Muscle layer of colon (tissue), 2 donors: ENCODE results near the gene DST.

Experiments
- H3K27ac ChIP-seq: one replicate; pipeline ENCODE4 v1.7.0; 2013; ENCODE audit warnings: low read depth, mild to moderate bottlenecking, low read length, moderate library complexity
- H3K27me3 ChIP-seq, 2 donors: one replicate each; pipeline ENCODE4 v1.7.0; 2013; ENCODE audit warnings: low read length in 2 of 2, mild to moderate bottlenecking in 2 of 2; ENCODE audit not compliant: insufficient read depth in 2 of 2, control insufficient read depth in 1 of 2
- H3K36me3 ChIP-seq: one replicate; pipeline ENCODE4 v1.7.0; 2013; ENCODE audit warnings: mild to moderate bottlenecking, low read length; ENCODE audit not compliant: insufficient read depth
- H3K4me1 ChIP-seq: one replicate; pipeline ENCODE4 v1.7.0; 2013; ENCODE audit warnings: mild to moderate bottlenecking, low read length; ENCODE audit not compliant: insufficient read depth
- H3K4me3 ChIP-seq, 2 donors: one replicate each; pipeline ENCODE4 v1.7.0; 2013; ENCODE audit warnings: low read length in 2 of 2, low read depth in 1 of 2, mild to moderate bottlenecking in 1 of 2, moderate library complexity in 1 of 2
- H3K9ac ChIP-seq: one replicate; pipeline ENCODE4 v1.7.0; 2013; ENCODE audit warnings: low read length
- H3K9me3 ChIP-seq: one replicate; pipeline ENCODE4 v1.7.0; 2013; ENCODE audit warnings: mild to moderate bottlenecking, low read length
- donor health status: abdominal sarcoma.
- donor health status: Adenocarcinoma of cecum.

Gene DST

DNA sequence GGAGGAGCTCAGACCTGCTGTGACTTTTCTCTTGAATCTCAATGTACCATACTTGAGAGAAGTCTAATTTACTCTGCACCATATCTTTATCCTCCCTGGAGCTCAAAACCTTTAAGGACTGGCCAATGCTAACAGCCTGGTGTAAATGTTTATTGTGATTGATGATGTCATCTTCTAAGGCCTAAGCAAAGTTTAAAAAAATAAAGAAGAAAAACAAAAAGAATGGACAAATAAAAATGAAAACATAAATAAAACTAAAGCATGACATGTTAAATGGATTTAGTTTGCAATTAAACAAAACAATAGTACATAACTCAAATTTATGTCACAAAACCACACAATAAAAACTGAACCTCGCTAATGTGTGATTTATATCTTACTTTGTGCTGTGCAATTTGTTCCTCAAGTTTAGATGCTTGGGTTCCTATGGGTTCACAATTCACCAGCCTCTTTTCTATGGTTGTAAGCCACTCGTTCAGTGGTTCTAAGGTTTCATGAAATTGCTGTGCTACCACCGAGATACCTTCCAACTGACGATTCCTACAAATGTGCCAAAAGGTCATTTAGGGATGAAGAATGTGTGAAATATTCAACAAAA is 113.0 kb downstream of the DST start:
- Histone ChIP-seq H3K27ac (peak overlapping the region; percentile 12), H3K9me3 (no peaks in the 10 kb centered on the region), H3K27me3 (no peaks in the 10 kb centered on the region), H3K4me3 (no peak overlapping the region), H3K4me1 (peaks cover 70% of the 10 kb centered on the region), H3K36me3 (peaks cover 69% of the 10 kb centered on the region), H3K9ac (no peak overlapping the region)

DNA sequence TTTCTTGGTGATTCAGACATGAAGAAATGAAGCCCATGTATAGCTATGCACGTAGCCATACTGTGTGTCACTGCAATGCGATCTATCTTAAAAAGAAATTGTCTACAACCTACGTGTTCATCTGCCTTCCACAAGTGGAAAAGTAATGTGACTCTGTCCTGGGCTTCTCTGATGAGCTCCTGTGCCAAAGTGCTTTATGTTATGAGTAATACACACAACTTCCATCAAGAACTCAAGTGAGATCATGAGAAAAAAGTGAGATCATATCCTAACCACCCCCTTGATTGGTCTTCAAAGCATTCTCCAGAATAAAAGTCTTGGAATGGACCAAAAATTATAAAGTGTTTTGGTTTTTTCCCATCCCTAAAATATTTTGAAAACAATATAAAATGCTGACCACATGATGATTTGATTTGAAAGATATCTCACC is 114.3 kb downstream of the DST start:
- H3K4me3 ChIP-seq = no peak overlapping the region
- no peak overlapping the region for H3K9ac ChIP-seq
- no peaks in the 10 kb centered on the region for H3K9me3 ChIP-seq
- H3K27ac ChIP-seq = no peak overlapping the region
- peaks cover 59% of the 10 kb centered on the region for H3K36me3 ChIP-seq
- peaks cover 75% of the 10 kb centered on the region for H3K4me1 ChIP-seq
- no peaks in the 10 kb centered on the region for H3K27me3 ChIP-seq

DNA sequence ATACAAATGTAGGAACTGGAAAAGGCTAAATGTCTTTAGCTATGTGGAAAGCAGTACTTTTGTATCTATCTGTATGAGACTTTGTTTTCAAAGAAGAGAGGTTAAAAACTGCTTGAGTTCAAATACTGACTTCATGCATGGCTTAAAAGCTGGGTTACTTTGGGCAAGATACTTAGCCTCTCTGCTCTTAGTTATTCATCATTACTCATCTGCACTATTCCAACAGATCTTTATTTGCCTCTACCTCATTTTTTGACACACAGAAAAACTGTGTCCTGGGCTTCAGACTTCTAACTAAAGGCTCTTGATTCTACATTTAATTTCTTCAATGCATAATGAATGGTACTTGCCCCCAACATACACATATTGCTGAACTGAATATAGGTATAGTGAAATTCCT is 114.8 kb downstream of the DST start:
- H3K27me3 ChIP-seq = no peaks in the 10 kb centered on the region
- H3K9me3 ChIP-seq = no peaks in the 10 kb centered on the region
- H3K36me3 ChIP-seq = peaks cover 54% of the 10 kb centered on the region
- H3K27ac ChIP-seq = peak overlapping the region; percentile 19
- no peak overlapping the region for H3K4me3 ChIP-seq
- H3K4me1 ChIP-seq = peaks cover 70% of the 10 kb centered on the region
- H3K9ac ChIP-seq = no peak overlapping the region

DNA sequence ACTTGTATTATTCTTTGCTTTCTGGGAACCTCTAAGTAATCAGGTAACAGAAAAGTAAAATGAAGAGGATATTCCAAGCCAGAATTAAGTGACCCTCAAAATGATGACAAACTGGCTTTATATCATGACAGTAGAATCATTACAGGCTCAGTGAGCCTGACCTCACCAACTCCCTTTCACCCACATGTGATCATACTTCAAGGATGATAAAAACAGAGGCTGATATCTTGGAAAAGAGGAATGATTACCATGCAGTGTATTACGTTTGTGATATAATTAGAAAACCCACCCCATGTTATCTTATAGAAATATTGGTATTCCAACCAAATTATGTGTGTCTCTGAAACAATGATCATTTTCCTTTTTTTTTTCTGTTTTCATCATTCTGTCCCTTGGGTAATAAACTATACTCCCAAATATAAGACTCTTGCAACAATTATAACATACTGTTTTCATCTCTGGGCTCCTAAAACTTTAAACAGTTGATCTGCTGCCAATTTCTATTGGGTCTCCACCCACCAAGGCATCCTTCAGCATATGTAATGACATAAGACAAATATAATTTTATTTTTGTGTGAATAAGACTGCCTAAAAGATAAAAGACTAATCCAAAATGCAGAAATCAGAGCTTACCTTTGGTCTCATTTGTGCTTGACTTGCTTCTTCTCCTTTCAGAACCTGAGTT is 115.7 kb downstream of the DST start:
- Histone ChIP-seq H3K4me3 (no peak overlapping the region), H3K4me1 (peaks cover 74% of the 10 kb centered on the region), H3K9me3 (no peaks in the 10 kb centered on the region), H3K27me3 (no peaks in the 10 kb centered on the region), H3K36me3 (peaks cover 50% of the 10 kb centered on the region), H3K27ac (peak overlapping the region; percentile 83), H3K9ac (no peak overlapping the region)

DNA sequence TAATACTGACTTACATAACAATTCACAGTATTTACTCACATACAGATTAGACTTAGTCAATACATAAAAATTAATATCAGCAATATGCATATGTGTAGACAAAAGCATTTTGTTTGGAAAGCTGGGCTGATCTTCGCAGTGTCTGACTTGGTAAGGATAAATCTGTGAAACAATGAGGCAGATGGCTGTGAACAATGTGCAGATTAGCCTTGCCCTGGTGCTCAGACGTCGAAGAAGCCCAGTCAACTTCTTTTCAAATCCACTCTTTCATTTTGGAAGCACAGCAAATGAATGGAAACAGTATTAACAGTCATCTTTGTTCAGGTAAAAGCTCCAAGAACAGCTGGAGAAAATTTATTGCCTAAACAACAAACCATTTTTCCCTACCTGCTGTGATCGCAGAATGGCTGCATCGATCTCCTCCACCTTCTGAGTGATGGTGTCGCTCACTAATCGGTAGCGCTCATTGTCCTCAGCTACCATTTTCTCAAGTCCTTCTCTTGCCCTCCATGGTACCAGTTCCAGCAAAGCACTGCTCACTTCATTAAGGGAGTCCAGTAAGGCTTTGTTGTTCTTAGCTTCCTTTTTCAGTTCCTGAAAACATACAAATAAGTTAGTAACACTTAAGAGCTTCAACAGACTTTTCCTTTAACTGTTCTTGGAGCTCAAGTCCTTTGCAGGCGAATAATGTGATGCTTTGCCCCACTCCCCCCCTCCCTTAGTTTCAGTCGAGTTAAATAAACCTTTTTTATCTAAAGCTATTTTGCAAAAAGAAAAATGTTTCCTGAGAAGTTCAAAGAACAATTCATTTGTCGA is 116.5 kb downstream of the DST start:
- peaks cover 42% of the 10 kb centered on the region for H3K36me3 ChIP-seq
- H3K9ac ChIP-seq = no peak overlapping the region
- peaks cover 76% of the 10 kb centered on the region for H3K4me1 ChIP-seq
- H3K27me3 ChIP-seq = no peaks in the 10 kb centered on the region
- H3K9me3 ChIP-seq = no peaks in the 10 kb centered on the region
- peak overlapping the region; percentile 83 for H3K27ac ChIP-seq
- H3K4me3 ChIP-seq = no peak overlapping the region

DNA sequence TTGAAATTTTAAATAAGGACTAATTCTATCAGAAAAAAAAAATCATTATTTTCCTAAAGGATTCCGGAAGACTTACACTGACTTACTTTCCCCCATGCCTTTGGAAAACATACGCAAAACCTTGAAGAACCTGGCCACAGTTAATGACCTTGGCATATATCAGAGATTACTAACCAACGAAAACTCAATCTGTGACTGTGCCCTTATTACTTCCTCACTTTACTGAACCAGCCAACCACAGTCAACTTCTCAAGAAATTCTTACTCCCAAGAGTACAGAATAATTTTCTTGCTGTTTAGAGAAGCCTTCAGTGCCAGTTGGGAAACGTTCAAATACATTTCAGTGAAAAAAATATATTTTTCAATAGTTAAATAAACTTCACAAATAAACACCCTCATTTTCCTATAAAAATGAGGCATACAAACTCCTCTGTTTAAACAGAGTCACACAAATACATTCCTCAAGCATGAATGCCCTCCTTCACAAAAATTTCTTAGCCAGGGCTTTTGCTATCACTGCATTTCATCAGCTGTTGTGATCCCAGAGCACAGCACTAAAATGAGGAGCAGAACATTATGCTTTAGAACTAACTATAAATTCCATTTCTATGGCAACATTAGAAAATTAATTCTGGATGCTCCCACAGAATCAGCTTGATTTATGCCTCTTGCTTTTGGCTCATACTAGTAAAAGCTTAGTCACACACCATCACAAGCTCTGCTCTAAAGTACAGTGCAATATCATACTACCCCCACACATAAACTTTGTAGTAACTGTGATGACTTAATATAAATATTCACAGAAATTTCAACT is 117.6 kb downstream of the DST start:
- Histone ChIP-seq H3K4me1 (peaks cover 79% of the 10 kb centered on the region), H3K27ac (peak overlapping the region; percentile 83)

DNA sequence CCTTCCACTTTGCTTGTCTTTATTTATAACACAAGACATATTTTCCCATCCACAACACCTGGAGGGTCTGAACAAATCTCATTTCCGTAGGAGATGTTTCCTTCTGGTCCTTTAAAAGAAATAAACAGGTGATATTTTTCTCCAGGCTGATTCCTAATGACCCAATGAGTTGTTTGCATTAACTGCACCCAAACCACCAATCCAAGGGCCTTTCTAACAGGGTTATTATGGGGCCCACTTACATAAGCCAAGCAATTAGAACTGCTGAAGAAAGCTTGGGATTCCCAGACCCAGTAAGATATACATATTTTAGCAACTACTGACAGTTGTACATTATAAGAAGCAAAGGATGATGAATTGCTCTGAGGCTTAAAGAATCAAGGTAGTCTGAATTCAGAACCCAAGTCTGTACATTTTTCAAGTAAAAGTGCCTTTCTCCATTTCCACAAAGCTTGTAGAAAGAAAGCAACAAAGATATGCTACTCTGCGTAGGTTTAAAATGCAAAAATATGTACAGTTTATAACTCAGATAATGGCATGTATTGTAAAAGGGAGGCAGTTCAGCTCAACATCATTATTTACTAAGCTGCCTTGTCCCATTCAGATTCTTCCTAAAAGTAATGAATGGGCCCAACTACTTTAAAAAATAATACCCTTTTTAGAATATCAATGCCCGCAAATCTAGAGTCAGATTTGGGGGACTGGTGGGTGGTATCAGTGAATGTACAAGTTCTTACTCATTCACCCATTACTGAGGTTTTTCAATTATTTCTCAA is 120.0 kb downstream of the DST start:
- peaks cover 69% of the 10 kb centered on the region for H3K4me1 ChIP-seq
- H3K27ac ChIP-seq = peak overlapping the region; percentile 18

More for the DNA sequence above, 117.6 kb downstream of the DST start:
- Histone ChIP-seq H3K36me3 (peaks cover 39% of the 10 kb centered on the region), H3K9me3 (no peaks in the 10 kb centered on the region), H3K9ac (no peak overlapping the region), H3K27me3 (no peaks in the 10 kb centered on the region), H3K4me3 (peak overlapping the region in 1 of 2 donors; percentile 7)

DNA sequence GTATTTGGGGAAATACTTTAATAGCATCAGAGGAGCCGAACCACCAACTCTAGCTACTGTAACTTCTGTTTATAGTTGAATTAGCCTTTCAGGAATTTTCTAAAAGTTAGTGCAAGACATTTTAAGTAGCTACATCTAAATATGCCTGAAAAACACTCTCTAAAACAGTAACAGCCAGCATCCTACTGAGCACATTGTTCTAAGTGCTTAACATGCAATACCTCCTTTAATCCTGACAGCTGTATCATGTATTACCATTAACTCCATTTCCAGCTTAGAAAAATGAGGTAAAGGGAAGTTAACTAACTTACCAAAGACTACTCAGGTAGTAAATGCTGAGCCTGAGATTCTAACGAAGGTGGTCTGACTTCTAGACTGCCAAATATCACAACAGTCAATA is 120.7 kb downstream of the DST start:
- H3K4me1 ChIP-seq = peaks cover 68% of the 10 kb centered on the region
- H3K27ac ChIP-seq = peak overlapping the region; percentile 18
- H3K27me3 ChIP-seq = no peaks in the 10 kb centered on the region
- H3K4me3 ChIP-seq = no peak overlapping the region
- H3K36me3 ChIP-seq = peaks cover 23% of the 10 kb centered on the region
- no peaks in the 10 kb centered on the region for H3K9me3 ChIP-seq
- no peak overlapping the region for H3K9ac ChIP-seq

More for the DNA sequence above, 120.0 kb downstream of the DST start:
- Histone ChIP-seq H3K4me3 (no peak overlapping the region), H3K36me3 (peaks cover 29% of the 10 kb centered on the region), H3K9me3 (no peaks in the 10 kb centered on the region), H3K9ac (no peak overlapping the region), H3K27me3 (no peaks in the 10 kb centered on the region)

DNA sequence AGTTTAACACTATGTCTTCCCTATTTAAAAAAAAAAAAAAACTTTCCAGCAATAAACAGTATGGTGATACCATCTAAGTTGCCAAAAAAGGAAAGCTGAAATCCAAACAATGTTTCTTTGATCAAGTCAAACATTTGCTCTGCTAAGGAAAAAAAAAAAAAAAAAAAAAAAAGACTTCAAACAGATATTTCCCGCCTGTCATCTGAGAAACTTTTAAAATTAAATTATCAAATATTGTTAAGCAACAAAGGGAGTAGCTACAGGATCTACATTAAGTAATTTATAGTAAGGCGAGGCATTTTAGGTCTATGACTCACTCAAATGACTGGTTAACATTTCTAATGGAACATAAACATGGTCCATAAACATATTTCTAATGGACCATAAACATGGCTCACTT is 121.2 kb downstream of the DST start:
- Histone ChIP-seq H3K9me3 (no peaks in the 10 kb centered on the region), H3K27me3 (no peaks in the 10 kb centered on the region), H3K27ac (peak overlapping the region; percentile 18), H3K4me1 (peaks cover 69% of the 10 kb centered on the region), H3K9ac (no peak overlapping the region), H3K4me3 (no peak overlapping the region), H3K36me3 (peaks cover 20% of the 10 kb centered on the region)

DNA sequence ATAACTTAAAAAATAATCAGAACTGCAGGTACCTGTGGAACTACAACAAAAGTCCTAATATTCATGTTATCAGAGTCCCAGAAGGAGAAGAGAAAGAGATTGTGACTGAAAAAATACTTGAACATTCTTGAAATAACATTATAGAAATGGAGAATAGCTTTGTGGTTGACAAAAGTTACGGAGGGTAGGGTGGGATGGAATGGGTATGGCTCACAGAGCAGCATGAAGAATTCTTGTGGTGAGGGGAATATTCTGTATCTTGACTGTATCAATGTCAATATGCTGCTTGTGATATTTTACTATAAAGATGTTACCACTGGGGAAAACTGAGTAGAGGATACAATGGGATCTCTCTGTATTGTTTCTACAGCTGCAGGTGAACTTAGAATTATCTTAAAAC is 122.5 kb downstream of the DST start:
- Histone ChIP-seq H3K4me1 (peaks cover 67% of the 10 kb centered on the region), H3K9ac (no peak overlapping the region), H3K9me3 (no peaks in the 10 kb centered on the region), H3K4me3 (no peak overlapping the region), H3K27me3 (no peaks in the 10 kb centered on the region), H3K36me3 (peaks cover 16% of the 10 kb centered on the region), H3K27ac (peak overlapping the region; percentile 8)
